Astrocyte (in vitro differentiated cells and primary cell): ENCODE measurements around the gene SBF2. TPM values are rescaled to one million over a fixed set of nuclear protein-coding genes. Genes with fewer than 3 reads are reported as not detected.

Source experiments
- DNase-seq: peaks from one replicate; pipeline ENCODE4 v3.0.0-alpha.2; 2010; ENCODE audit warnings: low read depth
- FAIRE-seq: peaks from 2 replicates; lab custom pipeline; 2011; peaks lifted over from hg19 to GRCh38; lab: Jason Lieb, UNC
- H2AFZ ChIP-seq: 2 replicates; pipeline ENCODE4 v1.6.0; 2012; ENCODE audit warnings: low read depth, low read length, inconsistent platforms
- H3K27ac ChIP-seq: 2 replicates; pipeline ENCODE4 v1.5.1; 2011; ENCODE audit warnings: low read depth, low read length, inconsistent platforms
- H3K27me3 ChIP-seq: 2 replicates; pipeline ENCODE4 v1.6.0; 2011; ENCODE audit warnings: low read length, inconsistent platforms; ENCODE audit not compliant: insufficient read depth
- H3K36me3 ChIP-seq: 2 replicates; pipeline ENCODE4 v1.5.1; 2011; ENCODE audit warnings: low read length, inconsistent platforms; ENCODE audit not compliant: insufficient read depth
- H3K4me1 ChIP-seq: 2 replicates; pipeline ENCODE4 v1.5.1; 2011; ENCODE audit warnings: low read length, inconsistent platforms; ENCODE audit not compliant: insufficient read depth
- H3K4me2 ChIP-seq: 2 replicates; pipeline ENCODE4 v1.6.0; 2012; ENCODE audit warnings: low read length, inconsistent platforms
- H3K4me3 ChIP-seq: 2 replicates; pipeline ENCODE4 v1.5.1; 2011; ENCODE audit warnings: low read depth, mild to moderate bottlenecking, low read length, inconsistent platforms; ENCODE audit not compliant: insufficient read depth
- H3K79me2 ChIP-seq: 2 replicates; pipeline ENCODE4 v1.6.0; 2012; ENCODE audit warnings: mild to moderate bottlenecking, low read length, inconsistent platforms; ENCODE audit not compliant: insufficient read depth
- H3K9ac ChIP-seq: 2 replicates; pipeline ENCODE4 v1.6.0; 2012; ENCODE audit warnings: mild to moderate bottlenecking, low read length, inconsistent platforms
- H3K9me3 ChIP-seq: 2 replicates; pipeline ENCODE4 v1.5.1; 2012; ENCODE audit warnings: low read depth, mild to moderate bottlenecking, low read length, inconsistent platforms; ENCODE audit not compliant: insufficient read depth
- H4K20me1 ChIP-seq: 2 replicates; pipeline ENCODE4 v1.6.0; 2012; ENCODE audit warnings: low read length, inconsistent platforms; ENCODE audit not compliant: insufficient read depth
- H3K27ac Mint-ChIP-seq: one replicate; pipeline ENCODE4 v1.8.0; 2021; ENCODE audit warnings: mild to moderate bottlenecking, mixed read lengths; ENCODE audit not compliant: unreplicated experiment
- H3K27me3 Mint-ChIP-seq: one replicate; pipeline ENCODE4 v1.8.0; 2021; ENCODE audit warnings: low read depth, mixed read lengths; ENCODE audit not compliant: unreplicated experiment
- H3K36me3 Mint-ChIP-seq: one replicate; pipeline ENCODE4 v1.8.0; 2021; ENCODE audit warnings: low read depth, mixed read lengths; ENCODE audit not compliant: unreplicated experiment
- H3K4me1 Mint-ChIP-seq: one replicate; pipeline ENCODE4 v1.8.0; 2021; ENCODE audit warnings: low read depth, mixed read lengths; ENCODE audit not compliant: unreplicated experiment
- H3K4me3 Mint-ChIP-seq: one replicate; pipeline ENCODE4 v1.8.0; 2021; ENCODE audit warnings: mild to moderate bottlenecking, moderate library complexity, mixed read lengths; ENCODE audit not compliant: unreplicated experiment
- H3K9me3 Mint-ChIP-seq: one replicate; pipeline ENCODE4 v1.8.0; 2021; ENCODE audit warnings: mild to moderate bottlenecking, mixed read lengths; ENCODE audit not compliant: unreplicated experiment
- EZH2 ChIP-seq: IDR thresholded peaks from 2 replicates; pipeline ENCODE4 v1.6.1; 2012; ENCODE audit warnings: mild to moderate bottlenecking, low read length, inconsistent platforms; ENCODE audit not compliant: insufficient read depth
- total RNA-seq: library from RNA; stranded (reverse); gene quantifications from 2 replicates; pipeline ENCODE4 v1.2.1, GENCODE V29; 2021
- TF ChIP-seq, protein P1 (sequence below): IDR thresholded peaks from 2 replicates; pipeline ENCODE4 v1.5.1; 2011; ENCODE audit warnings: low read depth, mild to moderate bottlenecking, inconsistent platforms, low read length, moderate library complexity; ENCODE audit not compliant: insufficient read depth

The SBF2 gene
- total RNA-seq, 1 donor from 2014 or later = 50.0 TPM

DNA sequence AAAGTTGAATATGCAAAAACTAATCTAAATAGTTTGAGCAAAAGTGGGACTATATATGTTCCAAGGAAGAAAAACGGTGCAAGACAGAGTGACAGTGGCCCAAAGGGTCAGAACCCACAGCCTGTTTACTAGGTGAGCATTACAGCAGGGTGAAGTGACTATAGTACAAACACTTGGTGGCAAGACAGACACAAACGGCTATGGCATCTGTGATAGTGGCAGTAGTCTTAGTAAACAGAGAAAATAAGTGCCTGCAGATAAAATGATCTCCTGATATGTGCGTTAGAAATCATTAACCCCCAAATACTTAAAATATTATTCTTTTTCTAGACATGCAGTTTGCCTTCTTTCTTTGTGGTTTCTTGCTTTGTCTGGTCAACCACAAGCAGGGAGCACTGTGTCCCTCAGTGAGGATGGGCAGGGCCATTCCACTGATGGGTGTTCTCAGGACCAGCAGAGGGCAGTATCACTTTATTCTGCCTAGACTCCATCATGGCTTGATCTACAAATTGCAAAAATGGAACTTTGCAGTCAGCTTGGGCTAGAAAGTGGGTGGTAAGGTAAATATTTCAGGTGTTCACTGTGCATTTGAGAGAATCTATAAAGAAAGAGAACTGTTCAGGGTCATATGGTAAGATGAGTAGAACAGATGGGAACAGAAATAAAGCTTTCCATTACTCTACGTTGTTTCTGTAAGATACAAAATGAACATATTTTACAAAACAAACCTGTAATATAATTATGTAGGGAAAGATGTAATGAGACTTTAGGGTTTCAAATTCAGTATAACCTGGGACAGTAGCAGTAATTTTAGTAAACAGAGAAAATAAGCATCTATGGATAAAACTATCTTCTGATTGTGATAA lies 431.9 kb downstream of the SBF2 start:
- Histone ChIP-seq H2AFZ (no peak overlapping the region), H4K20me1 (no peaks in the 10 kb centered on the region), H3K4me1 (peaks cover 14% of the 10 kb centered on the region), H3K9ac (no peak overlapping the region), H3K79me2 (no peaks in the 10 kb centered on the region), H3K4me3 (no peak overlapping the region), H3K27me3 (no peaks in the 10 kb centered on the region), H3K27ac (no peak overlapping the region), H3K36me3 (no peaks in the 10 kb centered on the region), H3K9me3 (no peaks in the 10 kb centered on the region), H3K4me2 (no peak overlapping the region)
- Mint-ChIP-seq H3K4me1 (peaks cover 31% of the 10 kb centered on the region), H3K9me3 (no peaks in the 10 kb centered on the region), H3K36me3 (peaks cover 2% of the 10 kb centered on the region), H3K27me3 (no peaks in the 10 kb centered on the region), H3K4me3 (no peak overlapping the region), H3K27ac (no peak overlapping the region)
- DNase-seq (peak; percentile 51), FAIRE-seq (peak; percentile 84)
- no peak for TF ChIP-seq EZH2
- TF ChIP-seq, protein P1, sequence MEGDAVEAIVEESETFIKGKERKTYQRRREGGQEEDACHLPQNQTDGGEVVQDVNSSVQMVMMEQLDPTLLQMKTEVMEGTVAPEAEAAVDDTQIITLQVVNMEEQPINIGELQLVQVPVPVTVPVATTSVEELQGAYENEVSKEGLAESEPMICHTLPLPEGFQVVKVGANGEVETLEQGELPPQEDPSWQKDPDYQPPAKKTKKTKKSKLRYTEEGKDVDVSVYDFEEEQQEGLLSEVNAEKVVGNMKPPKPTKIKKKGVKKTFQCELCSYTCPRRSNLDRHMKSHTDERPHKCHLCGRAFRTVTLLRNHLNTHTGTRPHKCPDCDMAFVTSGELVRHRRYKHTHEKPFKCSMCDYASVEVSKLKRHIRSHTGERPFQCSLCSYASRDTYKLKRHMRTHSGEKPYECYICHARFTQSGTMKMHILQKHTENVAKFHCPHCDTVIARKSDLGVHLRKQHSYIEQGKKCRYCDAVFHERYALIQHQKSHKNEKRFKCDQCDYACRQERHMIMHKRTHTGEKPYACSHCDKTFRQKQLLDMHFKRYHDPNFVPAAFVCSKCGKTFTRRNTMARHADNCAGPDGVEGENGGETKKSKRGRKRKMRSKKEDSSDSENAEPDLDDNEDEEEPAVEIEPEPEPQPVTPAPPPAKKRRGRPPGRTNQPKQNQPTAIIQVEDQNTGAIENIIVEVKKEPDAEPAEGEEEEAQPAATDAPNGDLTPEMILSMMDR = peak; percentile 84

DNA sequence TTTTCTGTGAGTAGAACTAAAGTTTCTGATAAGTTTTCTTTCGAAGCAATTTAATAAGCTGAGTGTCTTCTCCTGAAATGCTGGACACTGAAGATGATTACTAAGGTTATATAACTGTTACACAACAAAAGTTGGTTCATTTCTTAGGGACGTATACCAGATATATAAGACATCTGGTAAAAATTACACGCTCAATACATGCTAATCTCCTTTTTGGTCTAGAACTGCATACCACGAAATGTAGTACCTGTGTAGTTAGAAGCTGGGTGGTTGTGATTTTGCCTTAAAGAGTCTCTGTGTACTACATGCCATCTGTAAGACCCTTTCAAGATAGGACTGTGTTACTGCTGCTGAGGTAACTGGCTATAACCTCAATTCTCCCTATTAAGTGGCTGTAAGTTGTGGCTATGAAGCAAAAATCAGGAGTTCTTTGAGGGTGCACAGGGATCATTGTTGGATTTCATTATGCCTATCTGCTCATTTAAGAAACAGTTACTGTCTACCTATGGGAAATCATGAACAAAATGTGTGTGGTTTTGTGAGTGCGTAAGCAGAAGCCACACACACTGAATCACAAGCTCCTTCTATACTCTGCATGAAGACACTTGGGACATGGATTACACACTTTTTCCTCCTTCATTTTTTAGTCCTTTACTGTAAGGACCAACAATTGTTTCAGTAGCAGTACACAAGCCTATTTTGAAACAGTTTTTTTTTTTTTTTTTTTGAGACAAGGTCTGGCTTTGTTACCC lies 434.3 kb downstream of the SBF2 start:
- Histone ChIP-seq H4K20me1 (no peaks in the 10 kb centered on the region), H2AFZ (no peak overlapping the region), H3K4me2 (no peak overlapping the region), H3K4me3 (no peak overlapping the region), H3K9ac (no peak overlapping the region), H3K79me2 (no peaks in the 10 kb centered on the region), H3K4me1 (peaks cover 19% of the 10 kb centered on the region), H3K9me3 (no peaks in the 10 kb centered on the region), H3K27me3 (no peaks in the 10 kb centered on the region), H3K27ac (peak overlapping the region; percentile 22), H3K36me3 (no peaks in the 10 kb centered on the region)
- no peaks in the 10 kb centered on the region for H3K9me3 Mint-ChIP-seq
- FAIRE-seq (peak; percentile 52), DNase-seq (peak; percentile 79)
- no peaks in the 10 kb centered on the region for H3K27me3 Mint-ChIP-seq
- no peaks in the 10 kb centered on the region for H3K36me3 Mint-ChIP-seq
- H3K4me1 Mint-ChIP-seq = peaks cover 33% of the 10 kb centered on the region
- no peak overlapping the region for H3K27ac Mint-ChIP-seq
- H3K4me3 Mint-ChIP-seq = no peak overlapping the region
- TF ChIP-seq EZH2 = no peak
- TF ChIP-seq, protein P1 = no peak
